Measurements from ENCODE around the gene RENBP. TPM values are rescaled to one million over a fixed set of nuclear protein-coding genes. Genes with fewer than 3 reads are reported as not detected.

Gene RENBP
- 0.38 TPM in 1 of 5 replicates, not detected in the others for total RNA-seq (2022; extraction: Qiagen RNA extraction; ENCODE audit: low read depth)

DNA sequence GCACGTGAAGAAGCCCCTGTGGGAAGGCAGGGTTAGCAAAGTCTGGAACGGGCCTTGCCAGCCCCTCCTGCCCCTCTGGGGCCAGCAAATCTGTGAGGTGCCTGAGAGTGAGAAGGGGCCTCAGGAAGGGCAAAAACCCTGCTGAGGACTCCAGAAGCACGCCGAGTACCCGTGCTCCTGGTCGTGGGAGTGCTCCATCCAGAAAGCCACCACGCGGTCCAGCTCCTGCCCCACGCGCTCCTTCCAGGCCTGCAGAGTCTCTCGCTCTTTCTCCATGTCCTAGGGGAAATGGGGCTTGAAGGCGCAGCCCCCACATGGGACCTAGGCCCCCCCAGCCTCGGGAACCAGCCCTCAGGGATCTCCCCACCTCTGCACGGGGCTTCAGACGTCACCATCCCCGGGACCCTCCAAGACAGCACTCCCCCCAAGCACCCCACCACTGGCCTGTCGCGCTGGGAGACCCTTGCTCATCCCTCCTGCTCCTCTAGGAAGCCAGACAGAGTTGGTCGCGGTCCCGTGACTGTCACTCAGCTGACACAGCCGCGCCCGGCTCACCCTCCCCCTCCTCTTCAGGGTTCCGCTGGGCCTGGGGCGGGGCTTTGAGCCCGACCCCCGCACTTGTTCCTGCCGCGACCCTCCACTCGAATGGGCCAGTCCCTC, at the start of gene RENBP:
TSS of gene RENBP (minus strand) at position 504 of the 660 bp plus-strand sequence. CDS start at position 471, 33 bp downstream.

DNA sequence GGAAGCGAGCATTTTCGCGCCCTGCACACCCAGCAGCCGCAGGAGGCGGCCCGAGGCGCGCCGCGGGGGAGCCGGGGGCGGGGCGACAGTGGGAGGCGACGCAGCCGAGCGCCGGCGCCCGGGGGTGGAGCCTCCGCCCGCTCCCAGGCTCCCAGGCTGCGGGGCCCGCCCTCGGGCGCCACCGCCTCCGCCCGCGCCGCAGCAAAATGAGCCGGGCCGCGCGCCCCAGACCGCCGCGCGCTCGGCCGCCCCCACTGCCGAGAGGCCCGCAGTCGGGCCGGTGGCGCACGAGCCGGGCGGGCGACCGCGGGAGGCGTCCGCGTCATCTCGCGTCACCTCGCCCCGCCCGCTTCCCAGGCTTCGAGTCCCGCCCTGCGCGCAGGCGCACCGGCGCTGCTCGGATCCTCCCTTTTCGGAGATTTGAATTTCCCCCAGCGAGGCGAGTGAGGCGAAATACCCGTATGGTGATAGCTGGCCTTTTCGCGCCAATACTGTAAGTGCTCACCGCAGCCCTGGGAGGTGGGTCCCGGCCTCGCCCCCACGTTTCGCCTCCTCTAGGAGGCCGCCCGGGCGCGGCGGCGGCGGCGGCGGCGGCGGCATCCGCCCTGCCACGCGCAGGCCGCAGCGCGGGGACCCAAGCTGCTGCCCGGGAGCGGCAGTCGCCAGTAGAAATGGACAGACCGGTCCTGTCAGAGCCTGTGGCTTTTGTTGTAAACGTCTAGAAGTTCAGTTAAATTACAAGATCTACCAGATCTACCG, 28.1 kb upstream of the RENBP start, which contains the start of gene TMEM187:
TSS of gene TMEM187 (plus strand) at position 387 of the 759 bp plus-strand sequence. CDS start 9,309 bp downstream, outside the sequence.

DNA sequence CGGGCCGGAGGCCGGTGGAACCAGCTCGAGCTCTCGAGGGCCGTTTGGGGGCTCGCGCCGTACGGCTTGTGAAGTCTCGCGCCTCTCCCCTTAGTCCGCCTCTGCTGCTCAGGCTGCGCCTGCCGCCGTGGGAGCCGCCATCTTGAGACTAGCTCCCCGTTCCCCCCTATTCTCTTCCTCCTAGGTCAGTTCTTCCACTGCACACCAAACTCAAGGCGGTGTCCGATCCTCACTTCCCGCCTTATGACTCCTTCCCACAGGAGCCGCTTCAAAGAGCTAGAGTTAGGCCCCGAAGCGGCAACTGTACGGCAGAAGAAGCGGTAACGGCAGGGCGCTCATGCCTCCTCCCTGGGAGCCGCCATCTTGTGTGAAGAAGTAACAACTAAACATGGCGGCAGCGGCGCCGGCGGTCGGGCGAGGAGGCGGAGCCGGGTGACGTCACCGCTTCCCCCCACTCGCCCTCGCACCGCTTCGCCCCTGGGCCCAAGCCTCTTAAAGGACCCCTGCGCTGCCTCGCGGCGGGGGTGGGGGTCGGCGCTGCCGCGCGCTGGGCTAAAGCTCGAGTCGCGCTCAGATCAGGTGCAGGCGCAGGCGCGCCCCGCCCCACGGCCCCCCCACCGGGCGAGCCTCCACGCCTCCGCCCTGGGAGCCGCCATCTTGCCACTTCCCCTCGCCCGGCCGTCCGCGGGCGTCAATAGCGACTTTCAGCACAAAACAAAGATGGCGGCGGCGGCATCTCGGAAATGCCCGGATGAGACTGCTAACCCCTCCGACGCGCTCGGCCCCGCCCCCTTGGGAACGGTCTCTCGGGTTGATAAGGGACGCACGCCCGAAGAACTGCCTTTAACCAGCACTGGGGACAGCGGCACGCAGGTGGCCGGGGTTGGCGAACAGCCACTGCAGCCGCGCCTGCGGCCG, 27.3 kb upstream of the RENBP start, which contains the start of gene HCFC1:
TSS of gene HCFC1 (minus strand) at position 369 of the 918 bp plus-strand sequence. CDS start 978 bp downstream, outside the sequence.

DNA sequence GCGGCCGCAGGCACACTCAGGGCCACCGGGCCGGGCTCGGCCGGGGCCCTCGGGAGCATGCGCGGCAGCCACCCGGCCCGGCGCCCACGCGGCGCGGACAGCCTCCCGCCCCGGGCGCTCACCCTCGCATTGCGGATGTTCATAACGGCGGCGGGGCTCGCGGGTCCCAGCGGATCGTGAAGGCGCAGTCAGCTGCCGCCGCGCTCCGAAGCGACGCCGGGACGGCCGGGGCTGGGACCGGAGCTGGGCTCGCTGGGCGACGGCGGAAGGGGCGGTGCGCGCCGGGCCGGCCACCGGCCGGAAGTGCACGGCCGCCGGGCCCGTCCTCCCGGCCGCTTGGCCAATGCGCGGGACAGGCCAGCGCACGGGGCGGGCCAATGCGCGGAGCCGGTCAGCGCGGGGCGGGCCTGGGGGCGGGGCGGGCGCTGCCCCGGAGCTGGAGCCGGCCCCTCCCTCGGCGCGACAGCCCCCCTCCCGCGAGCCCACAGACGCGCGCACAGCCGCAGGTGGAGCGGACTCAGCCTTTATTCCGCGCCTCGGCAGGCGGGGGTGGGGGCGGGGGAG, 9.6 kb downstream of the RENBP start, which contains the start of gene NAA10:
TSS of gene NAA10 (minus strand) at position 276 of the 564 bp plus-strand sequence. CDS start at position 143, 133 bp downstream.

DNA sequence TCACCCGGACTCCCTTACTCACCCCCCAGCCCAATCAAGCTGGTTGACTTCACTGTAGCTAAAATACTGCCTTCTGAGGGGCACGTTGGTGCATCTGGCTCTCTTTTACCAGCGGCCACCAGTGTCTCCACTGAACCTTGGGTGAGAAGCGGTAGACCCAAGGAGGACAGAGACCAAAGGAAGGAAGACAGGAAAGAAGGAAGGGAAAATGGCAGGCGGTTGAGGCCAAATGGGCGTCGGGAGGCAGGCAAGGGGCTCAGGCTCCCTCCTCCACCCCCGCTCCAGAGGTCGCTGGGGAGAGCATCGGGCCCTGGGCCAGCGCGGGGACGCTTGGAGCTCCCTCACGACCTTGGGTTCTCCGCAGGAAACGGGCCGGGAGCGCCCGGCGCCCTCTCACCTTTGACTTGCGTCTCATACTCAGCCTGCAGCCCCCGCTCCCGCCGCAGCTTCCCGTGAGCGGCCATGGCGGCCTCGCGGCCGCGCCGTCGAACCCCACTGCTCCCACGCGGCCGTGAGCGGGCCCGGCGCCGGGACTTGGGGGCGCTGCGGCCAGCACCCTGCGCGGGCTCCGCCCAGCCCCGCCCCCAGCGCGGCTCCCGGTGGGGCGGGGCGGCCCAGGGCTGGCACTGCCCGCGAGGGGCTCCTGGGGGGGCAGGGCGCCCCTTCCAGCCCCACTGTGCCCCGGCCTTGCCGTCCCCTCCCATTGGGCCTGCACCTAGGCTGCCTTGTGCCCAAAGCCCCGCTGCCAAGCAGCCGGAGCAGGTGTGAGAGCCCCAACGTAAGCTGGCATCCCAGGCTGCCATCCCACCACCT, 18.5 kb downstream of the RENBP start, which contains the start of gene ARHGAP4:
TSS of gene ARHGAP4 (minus strand) at position 526 of the 813 bp plus-strand sequence. CDS start at position 464, 62 bp downstream.

DNA sequence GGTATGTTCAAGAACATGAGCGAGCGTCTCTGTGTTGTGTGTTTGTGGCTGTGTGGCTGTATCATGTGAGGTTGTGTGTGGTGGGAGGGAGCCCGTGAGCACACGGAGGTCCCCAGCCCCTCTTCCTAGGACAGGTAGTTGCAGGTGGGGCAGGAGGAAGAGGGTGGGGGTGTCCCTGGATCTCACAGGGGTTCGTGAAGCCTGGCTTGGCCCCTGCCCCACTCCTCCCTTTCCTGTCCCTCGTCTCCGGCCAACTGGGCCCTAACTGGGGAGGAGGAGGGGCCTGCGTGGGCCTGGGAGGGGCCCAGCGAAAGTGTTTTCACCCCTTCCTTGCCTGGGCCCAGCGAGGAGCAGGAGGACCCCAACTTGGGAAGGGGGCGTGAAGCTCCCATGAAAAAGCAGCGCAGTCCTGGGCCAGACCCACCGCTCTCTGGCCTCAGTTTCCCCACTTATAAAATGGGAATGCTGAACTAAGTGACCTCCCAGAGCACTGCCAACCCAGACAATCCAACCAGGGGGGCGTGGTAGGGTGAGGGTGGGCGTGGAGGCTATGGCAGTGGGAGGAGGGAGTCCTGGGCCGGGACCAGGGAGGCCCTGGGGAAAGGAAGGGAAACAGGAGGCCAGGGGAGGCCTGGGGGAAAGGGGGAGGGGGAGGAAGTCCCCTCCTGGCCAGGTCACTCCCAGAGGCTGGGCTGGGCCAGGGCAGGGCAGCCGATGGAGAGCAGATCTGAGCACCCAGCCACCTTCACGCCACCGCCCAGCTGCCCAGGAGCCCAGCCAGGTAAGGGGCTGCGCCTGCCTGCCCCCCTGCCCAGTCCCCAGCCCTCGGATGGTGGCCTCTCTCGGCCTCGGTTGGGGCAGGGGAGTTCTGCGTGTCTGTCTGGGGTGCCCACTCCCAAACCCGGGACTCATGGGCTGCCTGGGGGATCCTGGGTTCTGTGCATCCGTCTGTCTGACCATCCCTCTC, 40.2 kb downstream of the RENBP start, which contains the start of gene AVPR2:
TSS of gene AVPR2 (plus strand) at position 683 of the 967 bp plus-strand sequence. CDS start 473 bp downstream, outside the sequence.

DNA sequence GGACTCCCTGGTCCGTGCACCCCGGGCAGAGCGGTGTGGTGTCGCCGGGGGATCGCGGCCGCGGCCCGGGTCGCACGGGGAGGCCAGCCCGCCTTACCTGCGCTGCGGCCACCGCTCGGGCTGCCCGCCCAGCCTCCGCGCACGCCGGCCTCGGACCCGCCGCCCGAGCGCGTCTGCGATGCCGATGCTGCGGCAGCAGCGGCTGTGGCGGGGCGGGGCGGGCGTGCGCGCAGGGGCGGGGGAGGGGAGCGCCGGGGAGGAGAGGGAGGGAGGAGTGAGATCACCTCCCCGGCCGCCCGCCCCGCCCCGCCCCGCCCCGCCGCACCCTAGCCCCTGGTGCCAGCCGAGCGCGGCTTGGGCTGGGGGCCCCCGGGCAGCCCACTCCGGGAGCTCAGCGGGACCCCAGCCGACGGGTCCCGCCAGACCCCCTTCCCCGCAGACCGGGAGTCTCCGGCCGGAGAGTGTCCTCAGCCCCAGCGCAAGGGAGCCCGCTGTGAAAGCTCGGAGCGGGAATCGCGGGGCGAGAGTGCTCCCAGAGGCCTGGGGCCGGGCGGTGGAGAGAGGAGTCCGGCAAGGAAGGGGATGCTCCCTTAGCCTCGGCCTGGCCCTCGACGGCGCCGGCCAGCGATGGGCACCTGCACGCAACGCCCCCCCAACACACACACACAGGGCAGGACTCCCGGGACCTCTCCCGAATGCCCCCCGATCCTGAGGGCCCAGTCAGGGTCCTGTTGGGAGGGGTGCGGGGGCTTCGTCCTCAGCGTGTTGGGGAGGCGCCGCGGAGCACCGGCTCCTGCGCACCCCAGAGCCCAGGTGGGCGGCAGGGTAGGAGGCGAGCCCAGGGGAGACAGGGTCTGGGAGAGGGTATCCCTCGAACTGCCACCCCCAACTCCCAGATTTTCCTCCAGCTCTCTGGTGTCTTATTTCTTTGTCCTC, 58.2 kb downstream of the RENBP start, which contains the start of gene L1CAM:
TSS of gene L1CAM (minus strand) at position 206 of the 936 bp plus-strand sequence. CDS start 10,337 bp downstream, outside the sequence.

Other genes starting within 250 kb of the RENBP start
- 340 to 404 TPM (median 385 TPM) in 5 replicates for gene BCAP31, start 220.3 kb downstream of the RENBP start, total RNA-seq (2022; extraction: Qiagen RNA extraction; ENCODE audit: low read depth)
- gene ABCD1, start 219.8 kb downstream of the RENBP start, total RNA-seq (2022; extraction: Qiagen RNA extraction; ENCODE audit: low read depth): 2.0 to 4.4 TPM (median 3.4 TPM) in 5 replicates
- 2.2 to 7.0 TPM (median 5.0 TPM) in 5 replicates for gene PLXNB3, start 180.4 kb downstream of the RENBP start, total RNA-seq (2022; extraction: Qiagen RNA extraction; ENCODE audit: low read depth)
- 0.04 TPM in 1 of 5 replicates, not detected in the others for gene SRPK3, start 163.6 kb downstream of the RENBP start, total RNA-seq (2022; extraction: Qiagen RNA extraction; ENCODE audit: low read depth)
- 49.5 to 70.3 TPM (median 66.5 TPM) in 5 replicates for gene IDH3G, start 150.3 kb downstream of the RENBP start, total RNA-seq (2022; extraction: Qiagen RNA extraction; ENCODE audit: low read depth)
- 334 to 461 TPM (median 405 TPM) in 5 replicates for gene SSR4, start 150.0 kb downstream of the RENBP start, total RNA-seq (2022; extraction: Qiagen RNA extraction; ENCODE audit: low read depth)
- gene PDZD4, start 114.1 kb downstream of the RENBP start, total RNA-seq (2022; extraction: Qiagen RNA extraction; ENCODE audit: low read depth): 2.9 to 4.8 TPM (median 3.6 TPM) in 5 replicates
- 18.2 to 26.1 TPM (median 21.4 TPM) in 5 replicates for gene L1CAM, start 58.5 kb downstream of the RENBP start, total RNA-seq (2022; extraction: Qiagen RNA extraction; ENCODE audit: low read depth)
- not detected in 5 replicates for gene AVPR2, start 40.0 kb downstream of the RENBP start, total RNA-seq (2022; extraction: Qiagen RNA extraction; ENCODE audit: low read depth)
- 0.98 to 2.9 TPM (median 2.2 TPM) in 5 replicates for gene ARHGAP4, start 18.4 kb downstream of the RENBP start, total RNA-seq (2022; extraction: Qiagen RNA extraction; ENCODE audit: low read depth)
- gene NAA10, start 9.6 kb downstream of the RENBP start, total RNA-seq (2022; extraction: Qiagen RNA extraction; ENCODE audit: low read depth): 197 to 231 TPM (median 204 TPM) in 5 replicates
- 25.8 to 45.1 TPM (median 41.4 TPM) in 5 replicates for gene HCFC1, start 27.2 kb upstream of the RENBP start, total RNA-seq (2022; extraction: Qiagen RNA extraction; ENCODE audit: low read depth)
- 4.2 to 10.2 TPM (median 5.9 TPM) in 5 replicates for gene TMEM187, start 28.1 kb upstream of the RENBP start, total RNA-seq (2022; extraction: Qiagen RNA extraction; ENCODE audit: low read depth)
- gene IRAK1, start 75.3 kb upstream of the RENBP start, total RNA-seq (2022; extraction: Qiagen RNA extraction; ENCODE audit: low read depth): 150 to 229 TPM (median 227 TPM) in 5 replicates
- 14.2 to 23.1 TPM (median 18.0 TPM) in 5 replicates for gene MECP2, start 153.1 kb upstream of the RENBP start, total RNA-seq (2022; extraction: Qiagen RNA extraction; ENCODE audit: low read depth)
- gene OPN1LW, start 199.6 kb upstream of the RENBP start, total RNA-seq (2022; extraction: Qiagen RNA extraction; ENCODE audit: low read depth): not detected in 5 replicates
- gene OPN1MW, start 238.0 kb upstream of the RENBP start, total RNA-seq (2022; extraction: Qiagen RNA extraction; ENCODE audit: low read depth): not detected in 5 replicates